ENCODE measurements around the gene FTSJ1. TPM values are rescaled to one million over a fixed set of nuclear protein-coding genes. Genes with fewer than 3 reads are reported as not detected.

FTSJ1 gene
- total and polyA plus RNA-seq, 8 donors: 14.8 to 35.5 (median 21.0) TPM

- H3K4me1 ChIP-seq: no peaks in the 10 kb centered on the region
- WGBS, 2 donors: 7 to 23% methylated on average over 13 to 16 of the region's 18 CpGs
- no peak for TF ChIP-seq CTCF (IDR thresholded peaks at IDR 0.05)
- intact Hi-C loops (cut with DNase I): no loop called here
- no peaks in the 10 kb centered on the region for H3K27me3 ChIP-seq
- H3K9me3 ChIP-seq: no peaks in the 10 kb centered on the region
- H3K27ac ChIP-seq: peak overlapping the region in 2 of 4 donors; percentile 58 to 60
- H3K36me3 ChIP-seq: no peaks in the 10 kb centered on the region
- H3K4me3 ChIP-seq: peak overlapping the region in 3 of 4 donors; percentile 14 to 41 (median 38)
- ATAC-seq (peak; percentile 51 to 72 (median 66)), DNase-seq (peak; percentile 59 to 86 (median 66)), FAIRE-seq (no peak)
These were observed 7.7 kb upstream of the FTSJ1 start for GRCh38 chrX:48468247-48468671.

GRCh38 chrX:48468693-48469691, 7.0 kb upstream of the FTSJ1 start:
- intact Hi-C loops (cut with DNase I): no loop called here
- Histone ChIP-seq H3K4me3 (peak overlapping the region in 2 of 4 donors; percentile 38 to 41), H3K36me3 (no peaks in the 10 kb centered on the region), H3K27me3 (no peaks in the 10 kb centered on the region), H3K9me3 (no peaks in the 10 kb centered on the region), H3K27ac (peak overlapping the region in 2 of 4 donors; percentile 58 to 60), H3K4me1 (no peaks in the 10 kb centered on the region)
- FAIRE-seq: no peak
- DNase-seq: peak in 1 of 6 donors; percentile 13
- 25 to 36% methylated on average over 23 of the region's 23 CpGs for WGBS, 2 donors
- no peak for TF ChIP-seq CTCF (IDR thresholded peaks at IDR 0.05)
- no peak for ATAC-seq

- H3K27me3 ChIP-seq: no peaks in the 10 kb centered on the region
These were observed 5.7 kb upstream of the FTSJ1 start, which contains the start of gene SLC38A5 for GRCh38 chrX:48470110-48470832. TSS of gene SLC38A5 (minus strand) at chrX:48470260. CDS start at chrX:48467924, 2,336 bp downstream.

GRCh38 chrX:48470833-48471118, 5.2 kb upstream of the FTSJ1 start:
- DNase-seq: no peak
- FAIRE-seq: no peak
- Histone ChIP-seq H3K4me1 (no peaks in the 10 kb centered on the region), H3K36me3 (no peaks in the 10 kb centered on the region), H3K4me3 (no peak overlapping the region), H3K9me3 (no peaks in the 10 kb centered on the region), H3K27me3 (no peaks in the 10 kb centered on the region), H3K27ac (no peak overlapping the region)
- no peak for TF ChIP-seq CTCF (IDR thresholded peaks at IDR 0.05)
- intact Hi-C loops (cut with DNase I): no loop called here
- 51 to 59% methylated on average over 9 of the region's 9 CpGs for WGBS, 2 donors
- ATAC-seq: peak in 1 of 4 donors; percentile 25

More at GRCh38 chrX:48470110-48470832, 5.7 kb upstream of the FTSJ1 start, which contains the start of gene SLC38A5:
- no peak for DNase-seq
- no peak for FAIRE-seq
- Histone ChIP-seq H3K9me3 (no peaks in the 10 kb centered on the region), H3K4me3 (peak within 1 kb of the TSS in 2 of 4 donors; percentile 38 to 41), H3K27ac (peak within 1 kb of the TSS in 2 of 4 donors; percentile 58 to 60), H3K36me3 (no peaks in the 10 kb centered on the region), H3K4me1 (no peaks in the 10 kb centered on the region)
- no peak for TF ChIP-seq CTCF (IDR thresholded peaks at IDR 0.05)
- intact Hi-C loops (cut with DNase I): no loop called here
- 64 to 65% methylated on average over 16 to 18 of the region's 18 CpGs for WGBS, 2 donors
- ATAC-seq: no peak
